Pancreas (tissue), 10 donors: Measurements from ENCODE around the gene ZNF783. TPM values are rescaled to one million over a fixed set of nuclear protein-coding genes. Genes with fewer than 3 reads are reported as not detected.
"Not testable (repeated sequence)": the region's sequence is repeated elsewhere in the genome, so short reads cannot be mapped to it uniquely, and the experiment has no call there.

Experiments used
- ATAC-seq, 4 donors: fragments of 200-7000 bp; cut with Tn5 transposase; one replicate each; pipeline versions ENCODE4 v1.8.0 to v1.9.1; 2020; ENCODE audit warnings: mild to moderate bottlenecking in 4 of 4, moderate library complexity in 4 of 4
- DNase-seq, 6 donors: peaks; one replicate each; pipeline ENCODE4 v3.0.0-alpha.2; 2020
- FAIRE-seq: peaks from 2 replicates; lab custom pipeline; 2012; peaks lifted over from hg19 to GRCh38; lab: Jason Lieb, UNC
- H3K27ac ChIP-seq, 4 donors: fragments of 200-600 bp; sonication (generic); 1 replicate in 3 of 4; 2 replicates in 1 of 4; pipeline versions ENCODE4 v1.5.0 to v1.8.0; 2020
- H3K27me3 ChIP-seq, 4 donors: fragments of 200-600 bp; one replicate each; pipeline ENCODE4 v1.8.0; 2021
- H3K36me3 ChIP-seq, 3 donors: fragments of 200-600 bp; sonication (generic) in 1 of 3; one replicate each; pipeline versions ENCODE4 v1.5.0 to v1.8.0; 2020 to 2021
- H3K4me1 ChIP-seq, 3 donors: fragments of 200-600 bp; one replicate each; pipeline ENCODE4 v1.8.0; 2021
- H3K4me3 ChIP-seq, 4 donors: fragments of 200-600 bp; sonication (generic) in 2 of 4; one replicate each; pipeline versions ENCODE4 v1.5.0 to v1.8.0; 2020 to 2021
- H3K9me3 ChIP-seq, 4 donors: fragments of 200-600 bp; one replicate each; pipeline ENCODE4 v1.8.0; 2021
- CTCF ChIP-seq, 4 donors: fragments of 200-600 bp; sonication (generic) in 3 of 4; IDR thresholded peaks; one replicate each; pipeline versions ENCODE4 v1.5.0 to v1.8.0; 2021; ENCODE audit warnings: antibody characterized with exemption in 4 of 4
- WGBS, 2 donors: extraction: QIAGEN DNeasy Blood & Tissue Kit; methylation state at CpG; one replicate each; pipeline ENCODE4 v1.1.7; 2013; 5-methylcytosine and 5-hydroxymethylcytosine counted together
- intact Hi-C, 3 donors: fragments of 100-400 bp; cut with DNase I; formaldehyde crosslinking; loops; one replicate each; pipeline versions ENCODE4 v1.11.1 to v1.14.2; 2022
- polyA plus RNA-seq, 2 donors: library from polyadenylated mRNA; stranded (reverse); fragments of 200-250 nt; gene quantifications; one replicate each; pipeline ENCODE4 v1.2.3, GENCODE V29; 2013
- total RNA-seq, 6 donors: library from RNA; stranded (reverse); fragmentation: NEBNext Ultra II Directional in 4 of 6; extraction: Animal tissue kit (Norgen Biotek cat#: 25700) in 4 of 6; gene quantifications; one replicate each; pipeline versions ENCODE4 v1.2.1 to v1.2.4, GENCODE V29; 2021 to 2023
- donor health status: healthy with polysubstance abuse.
- donor health status: DM: no; HTN: no; CAD: no; lungs with moderate emphysema.
- donor health status: DM: no; HTN: no; CAD: no.
- donor health status: control.
- donor health status: control.
- donor health status: Bipolar disorder and iron deficiency.
- donor health status: DM: yes; HTN: yes; CAD: no.
- donor health status: DM: no; HTN: no; CAD: no.
- donor health status: DM: no; HTN: no; CAD: no.
- donor health status: DM: yes; HTN: yes; CAD: no.

ZNF783 gene
- total and polyA plus RNA-seq, 8 donors: 4.7 to 11.2 (median 6.1) TPM

- WGBS, 2 donors: 95 to 97% methylated on average over 35 to 37 of the region's 37 CpGs
- ATAC-seq: no peak
- Histone ChIP-seq H3K36me3 (peaks cover 0 to 30% (median 3%) of the 10 kb centered on the region in 3 donors), H3K27me3 (no peaks in the 10 kb centered on the region), H3K9me3 (no peaks in the 10 kb centered on the region), H3K4me1 (no peaks in the 10 kb centered on the region), H3K27ac (no peak overlapping the region), H3K4me3 (no peak overlapping the region)
- TF ChIP-seq CTCF (IDR thresholded peaks at IDR 0.05): no peak
- intact Hi-C loops: no loop called here
- peak in 2 of 6 donors; percentile 53 to 65 for DNase-seq
- FAIRE-seq: no peak
These were observed 37.6 kb upstream of the ZNF783 start for GRCh38 chr7:149224352-149224751.

- H3K9me3 ChIP-seq: no peaks in the 10 kb centered on the region
- H3K27me3 ChIP-seq: no peaks in the 10 kb centered on the region
- DNase-seq: peak in 1 of 6 donors; percentile 35
- H3K27ac ChIP-seq: no peak overlapping the region
- WGBS, 2 donors: 91 to 95% methylated on average over 19 of the region's 19 CpGs
- no peak overlapping the region for H3K4me3 ChIP-seq
- intact Hi-C loops: no loop called here
- FAIRE-seq: no peak
- TF ChIP-seq CTCF (IDR thresholded peaks at IDR 0.05): no peak
- peaks cover 0 to 25% (median 3%) of the 10 kb centered on the region in 3 donors for H3K36me3 ChIP-seq
- ATAC-seq: no peak
- no peaks in the 10 kb centered on the region for H3K4me1 ChIP-seq
These were observed 36.9 kb upstream of the ZNF783 start for GRCh38 chr7:149225106-149225505.

GRCh38 chr7:149225656-149226055 lies 36.3 kb upstream of the ZNF783 start:
- no peak for ATAC-seq
- Histone ChIP-seq H3K27me3 (no peaks in the 10 kb centered on the region), H3K4me1 (no peaks in the 10 kb centered on the region), H3K27ac (no peak overlapping the region), H3K4me3 (no peak overlapping the region), H3K36me3 (peaks cover 0 to 25% (median 3%) of the 10 kb centered on the region in 3 donors), H3K9me3 (no peaks in the 10 kb centered on the region)
- TF ChIP-seq CTCF (IDR thresholded peaks at IDR 0.05): no peak
- WGBS, 2 donors: 94 to 97% methylated on average over 22 of the region's 22 CpGs
- DNase-seq: peak in 1 of 6 donors; percentile 57
- intact Hi-C loops: no loop called here
- FAIRE-seq: no peak

GRCh38 chr7:149226366-149226765 lies 35.6 kb upstream of the ZNF783 start:
- H3K4me1 ChIP-seq, H3K4me3 ChIP-seq, H3K9me3 ChIP-seq, H3K27ac ChIP-seq, H3K27me3 ChIP-seq, intact Hi-C loops, FAIRE-seq, ATAC-seq: not testable (repeated sequence)
- WGBS, 2 donors: 91 to 92% methylated on average over 17 of the region's 17 CpGs
- DNase-seq: peak in 1 of 6 donors; percentile 38
- peaks cover 0 to 25% (median 3%) of the 10 kb centered on the region in 3 donors for H3K36me3 ChIP-seq

- no peaks in the 10 kb centered on the region for H3K4me1 ChIP-seq
- intact Hi-C loops: no loop called here
- H3K27me3 ChIP-seq: no peaks in the 10 kb centered on the region
- FAIRE-seq (no peak), ATAC-seq (no peak), DNase-seq (peak in 1 of 6 donors; percentile 21)
- peaks cover 0 to 25% (median 3%) of the 10 kb centered on the region in 3 donors for H3K36me3 ChIP-seq
- no peak overlapping the region for H3K4me3 ChIP-seq
- TF ChIP-seq CTCF (IDR thresholded peaks at IDR 0.05): no peak
- H3K27ac ChIP-seq: no peak overlapping the region
- 70 to 87% methylated on average over 6 of the region's 6 CpGs for WGBS, 2 donors
- no peaks in the 10 kb centered on the region for H3K9me3 ChIP-seq
These were observed 35.0 kb upstream of the ZNF783 start for GRCh38 chr7:149226840-149227494.
